IMR-90 (cell line): ENCODE results near the gene PRDM2. TPM values are rescaled to one million over a fixed set of nuclear protein-coding genes. Genes with fewer than 3 reads are reported as not detected.

Experiments used
- ATAC-seq: fragments of 200-7000 bp; cut with Tn5 transposase; 2 replicates; pipeline ENCODE4 v1.9.1; 2020; ENCODE audit warnings: low read depth, mild to moderate bottlenecking, moderate library complexity
- BruUV-seq: library from RNA; stranded (reverse); fragments of 400-500 nt; replicated peaks from 2 replicates; lab custom pipeline; 2021; lab: Mats Ljungman, UMichigan
- CTCF ChIA-PET: fragments of 300-600 bp; formaldehyde crosslinking; extraction: SDS; loops from one replicate; lab custom pipeline; 2021; ENCODE audit warnings: antibody characterized with exemption; lab: Yijun Ruan, JAX
- POLR2A ChIA-PET: fragments of 300-600 bp; sonication (Branson Sonifier 250); formaldehyde crosslinking; loops from one replicate; lab custom pipeline; 2022; ENCODE audit warnings: antibody characterized with exemption; ENCODE audit not compliant: unreplicated experiment; lab: Charles Lee
- DNase-seq: peaks from one replicate; pipeline ENCODE4 v3.0.0; 2013
- H2AFZ ChIP-seq: replicated peaks from 2 replicates; pipeline ENCODE3; 2013; ENCODE audit warnings: low read length, mild to moderate bottlenecking; ENCODE audit not compliant: poor library complexity
- H2AK5ac ChIP-seq: 2 replicates; pipeline ENCODE4 v1.6.1; 2013; ENCODE audit warnings: low read depth, low read length, inconsistent platforms
- H2AK9ac ChIP-seq: replicated peaks from 2 replicates; pipeline ENCODE3; 2013; ENCODE audit warnings: mild to moderate bottlenecking, low read depth, low read length, moderate library complexity; ENCODE audit not compliant: poor library complexity
- H2BK120ac ChIP-seq: 2 replicates; pipeline ENCODE4 v1.6.1; 2013; ENCODE audit warnings: low read depth, low read length, inconsistent platforms
- H2BK15ac ChIP-seq: 3 replicates; pipeline ENCODE4 v1.6.1; 2013; ENCODE audit warnings: low read depth, low read length, inconsistent platforms
- H2BK20ac ChIP-seq: 2 replicates; pipeline ENCODE4 v1.6.1; 2013; ENCODE audit warnings: low read depth, mild to moderate bottlenecking, inconsistent platforms, low read length, moderate library complexity
- H2BK5ac ChIP-seq: 2 replicates; pipeline ENCODE4 v1.6.1; 2013; ENCODE audit warnings: mild to moderate bottlenecking, low read depth, low read length, inconsistent platforms; ENCODE audit not compliant: poor library complexity, severe bottlenecking
- H3K14ac ChIP-seq: replicated peaks from 2 replicates; pipeline ENCODE4 v1.6.1; 2013; ENCODE audit warnings: low read depth, low read length, inconsistent platforms
- H3K18ac ChIP-seq: 2 replicates; pipeline ENCODE4 v1.6.1; 2013; ENCODE audit warnings: low read depth, low read length, control low read depth
- H3K23ac ChIP-seq: 2 replicates; pipeline ENCODE4 v1.6.1; 2013; ENCODE audit warnings: low read depth, low read length, inconsistent platforms
- H3K27ac ChIP-seq: 2 replicates; pipeline ENCODE4 v1.5.1; 2013; ENCODE audit warnings: mild to moderate bottlenecking, control low read depth, low read length; ENCODE audit not compliant: insufficient read depth
- H3K27me3 ChIP-seq: 2 replicates; pipeline ENCODE4 v1.6.1; 2013; ENCODE audit warnings: low read length; ENCODE audit not compliant: control insufficient read depth, insufficient read depth
- H3K36me3 ChIP-seq: 2 replicates; pipeline ENCODE4 v1.6.1; 2013; ENCODE audit warnings: low read length, mixed read lengths; ENCODE audit not compliant: control insufficient read depth, insufficient read depth
- H3K4ac ChIP-seq: 2 replicates; pipeline ENCODE4 v1.6.1; 2013; ENCODE audit warnings: low read depth, low read length, inconsistent platforms
- H3K4me1 ChIP-seq: 2 replicates; pipeline ENCODE4 v1.6.1; 2013; ENCODE audit warnings: low read length, mixed read lengths; ENCODE audit not compliant: control insufficient read depth, insufficient read depth
- H3K4me2 ChIP-seq: 2 replicates; pipeline ENCODE4 v1.6.1; 2013; ENCODE audit warnings: low read depth, mild to moderate bottlenecking, control low read depth, low read length, moderate library complexity
- H3K4me3 ChIP-seq: 2 replicates; pipeline ENCODE4 v1.5.1; 2013; ENCODE audit warnings: low read depth, mild to moderate bottlenecking, control low read depth, low read length, moderate library complexity; ENCODE audit not compliant: insufficient read depth
- H3K56ac ChIP-seq: 2 replicates; pipeline ENCODE4 v1.6.1; 2013; ENCODE audit warnings: low read length, inconsistent platforms; ENCODE audit not compliant: insufficient read depth; ENCODE audit errors: extremely low read depth
- H3K79me1 ChIP-seq, 2 experiments: 2 replicates each; pipeline ENCODE4 v1.6.1; 2013; ENCODE audit warnings: low read length in 2 of 2, inconsistent platforms in 1 of 2, low read depth in 1 of 2
- H3K9ac ChIP-seq: 2 replicates; pipeline ENCODE4 v1.6.1; 2013; ENCODE audit warnings: low read depth, low read length, control low read depth
- H3K9me1 ChIP-seq: 2 replicates; pipeline ENCODE4 v1.6.1; 2013; ENCODE audit warnings: low read length, inconsistent platforms; ENCODE audit not compliant: insufficient read depth
- H3K9me3 ChIP-seq: 2 replicates; pipeline ENCODE4 v1.6.1; 2013; ENCODE audit warnings: low read length; ENCODE audit not compliant: control insufficient read depth, insufficient read depth
- H4K20me1 ChIP-seq: 2 replicates; pipeline ENCODE4 v1.6.1; 2013; ENCODE audit warnings: low read length, inconsistent platforms; ENCODE audit not compliant: insufficient read depth
- H4K5ac ChIP-seq: 2 replicates; pipeline ENCODE4 v1.6.1; 2013; ENCODE audit warnings: mild to moderate bottlenecking, low read depth, low read length, control low read depth
- H4K8ac ChIP-seq, 2 experiments: 2 replicates each; pipeline ENCODE4 v1.6.1; 2013; ENCODE audit warnings: low read depth in 2 of 2, low read length in 2 of 2, control low read depth in 1 of 2, inconsistent platforms in 1 of 2
- H4K91ac ChIP-seq: 2 replicates; pipeline ENCODE4 v1.6.1; 2013; ENCODE audit warnings: low read depth, low read length, inconsistent platforms; ENCODE audit not compliant: insufficient read depth
- BHLHE40 ChIP-seq: fragments of 150-350 bp; IDR thresholded peaks from 2 replicates; pipeline ENCODE4 v1.6.1; 2016; ENCODE audit warnings: mild to moderate bottlenecking, low read depth, low read length
- CHD1 ChIP-seq: IDR thresholded peaks from 2 replicates; pipeline ENCODE4 v1.6.1; 2012; ENCODE audit warnings: low read depth, low read length, improper control_type of control experiment
- FOS ChIP-seq: fragments of 150-350 bp; IDR thresholded peaks from 2 replicates; pipeline ENCODE4 v1.6.1; 2016; ENCODE audit warnings: low read depth, low read length
- MAFK ChIP-seq: IDR thresholded peaks from 2 replicates; pipeline ENCODE4 v1.6.1; 2012; ENCODE audit warnings: low read depth, low read length, improper control_type of control experiment
- MAZ ChIP-seq: IDR thresholded peaks from 2 replicates; pipeline ENCODE4 v1.6.1; 2012; ENCODE audit warnings: low read depth, mild to moderate bottlenecking, low read length, improper control_type of control experiment, moderate library complexity, borderline replicate concordance
- NFE2L2 ChIP-seq: fragments of 150-350 bp; IDR thresholded peaks from 2 replicates; pipeline ENCODE4 v1.6.1; 2016; ENCODE audit warnings: low read depth, mild to moderate bottlenecking, low read length
- POLR2A ChIP-seq: IDR thresholded peaks from 2 replicates; pipeline ENCODE4 v1.6.1; 2012; ENCODE audit warnings: mild to moderate bottlenecking, low read depth, low read length
- RCOR1 ChIP-seq: IDR thresholded peaks from 2 replicates; pipeline ENCODE4 v1.6.1; 2012; ENCODE audit warnings: mild to moderate bottlenecking, low read length, improper control_type of control experiment; ENCODE audit not compliant: insufficient replicate concordance
- RFX5 ChIP-seq: IDR thresholded peaks from 2 replicates; pipeline ENCODE4 v1.8.0; 2012; ENCODE audit warnings: low read depth, mild to moderate bottlenecking, low read length, moderate library complexity
- WGBS, 2 experiments: methylation state at CpG; one replicate each; pipeline versions ENCODE4 v1.1.5 to v1.1.7; 2013; ENCODE audit warnings: missing lambda C conversion rate in 2 of 2; ENCODE audit not compliant: insufficient read length in 1 of 2; ENCODE audit errors: extremely low coverage in 2 of 2; 5-methylcytosine and 5-hydroxymethylcytosine counted together
- dilution Hi-C: fragments of 300-500 bp; cut with HindIII; formaldehyde crosslinking; loops from one replicate; pipeline ENCODE4 v1.14.3; 2018; ENCODE audit warnings: low sequenced_read_pairs; ENCODE audit not compliant: unreplicated experiment
- in situ Hi-C: fragments of 300-500 bp; cut with MboI; formaldehyde crosslinking; loops from 3 replicates; pipeline ENCODE4 v1.14.3; 2019; ENCODE audit warnings: low sequenced_read_pairs, inconsistent platforms, mixed read lengths
- intact Hi-C: fragments of 100-400 bp; cut with micrococcal nuclease; formaldehyde crosslinking; loops from 2 replicates; pipeline ENCODE4 v1.10.0; 2022
- polyA plus RNA-seq, 3 experiments: library from polyadenylated mRNA; depleted of rRNA; stranded (reverse); fragments of >200 nt; gene quantifications; 2 replicates each; pipeline ENCODE4 v1.2.3, GENCODE V29; 2012; ENCODE audit warnings: low replicate concordance in 1 of 3
- total RNA-seq: library from RNA; depleted of rRNA; stranded (reverse); fragments of >200 nt; gene quantifications from 2 replicates; pipeline ENCODE4 v1.2.3, GENCODE V29; 2012
- TF ChIP-seq, protein P1 (sequence below): conservative IDR thresholded peaks from 2 replicates; pipeline ENCODE4 v1.5.1; 2012; ENCODE audit warnings: mild to moderate bottlenecking, low read depth, low read length, improper control_type of control experiment

The PRDM2 gene
- total and polyA plus RNA-seq, 2 of the 4 experiments (the other 2 are of a cell fraction), result 3.4 to 8.9 TPM

GRCh38 chr1:13794231-13795187 lies 94.5 kb downstream of the PRDM2 start:
- Histone ChIP-seq H2AFZ (no peak overlapping the region), H3K4me1 (peaks cover 2% of the 10 kb centered on the region), H3K4me3 (no peak overlapping the region), H3K27ac (no peak overlapping the region), H3K4ac (no peak overlapping the region), H2AK5ac (no peak overlapping the region), H3K36me3 (peaks cover 10% of the 10 kb centered on the region), H2BK120ac (no peak overlapping the region), H3K9me1 (peaks cover 7% of the 10 kb centered on the region), H3K9me3 (no peaks in the 10 kb centered on the region), H2BK15ac (no peak overlapping the region), H4K5ac (no peak overlapping the region), H3K79me1 (peaks cover 40 to 75% of the 10 kb centered on the region in 2 experiments), H3K27me3 (no peaks in the 10 kb centered on the region), H3K14ac (no peak overlapping the region), H2BK5ac (no peak overlapping the region), H3K9ac (no peak overlapping the region), H4K20me1 (peaks cover 12% of the 10 kb centered on the region; the same call in 1 of the 2 replicates), H3K4me2 (no peak overlapping the region), H4K91ac (no peak overlapping the region), H4K8ac (no peak overlapping the region), H2AK9ac (no peak overlapping the region), H3K56ac (no peak overlapping the region), H3K18ac (no peak overlapping the region), H3K23ac (no peak overlapping the region), H2BK20ac (no peak overlapping the region)
- POLR2A ChIA-PET, result no interaction called here
- intact Hi-C loops, result no loop called here
- CTCF ChIA-PET, result interaction anchor here (1.4 kb wide), 1 partner anchor 11 kb away, joined by 3 read pairs; no protein-coding TSS in a partner anchor
- ATAC-seq, result no peak
- DNase-seq, result no peak
- dilution Hi-C loops, result no loop called here
- no TSS peak for BruUV-seq
- WGBS, 2 experiments, result 95% methylated on average over 3 of the region's 8 CpGs; no CpG with 5 or more reads in 1 of the 2 experiments
- TF ChIP-seq, protein P1, sequence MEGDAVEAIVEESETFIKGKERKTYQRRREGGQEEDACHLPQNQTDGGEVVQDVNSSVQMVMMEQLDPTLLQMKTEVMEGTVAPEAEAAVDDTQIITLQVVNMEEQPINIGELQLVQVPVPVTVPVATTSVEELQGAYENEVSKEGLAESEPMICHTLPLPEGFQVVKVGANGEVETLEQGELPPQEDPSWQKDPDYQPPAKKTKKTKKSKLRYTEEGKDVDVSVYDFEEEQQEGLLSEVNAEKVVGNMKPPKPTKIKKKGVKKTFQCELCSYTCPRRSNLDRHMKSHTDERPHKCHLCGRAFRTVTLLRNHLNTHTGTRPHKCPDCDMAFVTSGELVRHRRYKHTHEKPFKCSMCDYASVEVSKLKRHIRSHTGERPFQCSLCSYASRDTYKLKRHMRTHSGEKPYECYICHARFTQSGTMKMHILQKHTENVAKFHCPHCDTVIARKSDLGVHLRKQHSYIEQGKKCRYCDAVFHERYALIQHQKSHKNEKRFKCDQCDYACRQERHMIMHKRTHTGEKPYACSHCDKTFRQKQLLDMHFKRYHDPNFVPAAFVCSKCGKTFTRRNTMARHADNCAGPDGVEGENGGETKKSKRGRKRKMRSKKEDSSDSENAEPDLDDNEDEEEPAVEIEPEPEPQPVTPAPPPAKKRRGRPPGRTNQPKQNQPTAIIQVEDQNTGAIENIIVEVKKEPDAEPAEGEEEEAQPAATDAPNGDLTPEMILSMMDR, result no peak
- no peak for TF ChIP-seq MAZ
- no peak for TF ChIP-seq FOS
- TF ChIP-seq CHD1, result no peak
- TF ChIP-seq BHLHE40, result no peak
- no peak for TF ChIP-seq RCOR1
- TF ChIP-seq MAFK, result no peak
- TF ChIP-seq RFX5, result no peak
- no peak for TF ChIP-seq POLR2A
- TF ChIP-seq NFE2L2, result no peak
- in situ Hi-C loops, result no loop called here
